GM19452 (cell line): Measurements from ENCODE around the gene GZMM.

Experiments
- ATAC-seq: cut with Tn5 transposase; IDR thresholded peaks from one replicate; pipeline ENCODE4 v1.9.1; 2021; ENCODE audit not compliant: unreplicated experiment

The GZMM gene

DNA sequence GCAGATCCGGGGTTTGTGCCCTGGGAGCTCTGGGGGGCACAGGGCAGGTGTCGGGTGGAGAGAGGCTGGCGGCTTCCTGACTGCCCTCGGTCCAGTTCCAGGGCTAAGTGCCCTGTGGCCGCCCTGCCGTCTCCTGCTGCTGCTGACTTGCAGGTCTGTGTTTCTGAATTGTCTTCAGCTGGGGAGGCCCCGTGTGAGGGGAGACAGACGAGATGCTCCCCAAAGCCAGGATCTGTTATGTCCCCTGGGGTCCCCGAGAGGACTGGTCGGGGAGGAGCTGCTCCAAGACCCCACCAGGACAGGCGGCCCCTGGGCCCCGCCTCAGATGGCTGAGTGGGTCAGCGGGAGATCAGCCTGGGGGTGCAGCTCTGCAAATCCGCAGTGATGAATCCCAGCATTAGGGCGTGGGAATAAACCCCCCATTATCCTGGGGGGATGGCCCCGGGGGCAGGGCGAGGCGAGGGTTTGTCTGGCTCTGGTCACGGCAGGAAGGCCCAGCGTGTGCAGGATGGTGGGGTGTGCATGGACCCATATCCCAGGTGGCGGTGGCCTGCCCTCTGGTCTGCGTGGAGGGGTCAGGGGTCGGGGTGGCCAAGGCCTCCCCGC lies 50.5 kb downstream of the GZMM start:
- no peak for ATAC-seq

- ATAC-seq = no peak
Measured at GRCh38 chr19:595326-596262, 51.7 kb downstream of the GZMM start.

DNA sequence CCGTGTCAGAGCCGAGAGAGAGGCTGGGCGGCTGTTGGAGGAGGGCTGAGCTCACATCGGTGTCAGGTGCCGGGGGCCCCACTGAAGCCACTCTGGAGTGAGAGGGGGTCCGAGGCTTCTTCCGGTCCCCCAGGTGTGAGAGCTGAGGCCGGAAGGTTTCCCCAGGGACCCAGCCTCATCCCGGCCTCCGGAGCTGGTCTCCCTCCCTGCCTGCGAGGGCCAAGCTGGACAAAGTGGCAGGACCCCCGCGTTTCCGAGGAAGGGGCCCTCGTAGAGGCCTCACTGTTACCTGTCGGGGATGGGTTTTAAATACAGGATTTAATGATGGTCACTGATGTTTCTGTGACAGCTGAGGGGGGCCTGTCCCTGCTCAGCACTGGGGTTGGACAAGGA lies 52.4 kb downstream of the GZMM start:
- ATAC-seq = no peak

- no peak for ATAC-seq
Measured at GRCh38 chr19:597406-598315, 53.8 kb downstream of the GZMM start.
